Kidney capillary endothelial cell (primary cell): ENCODE measurements around the gene VIPR2.

Source experiments
- DNase-seq: peaks from one replicate; pipeline ENCODE4 v3.0.0-alpha.2; 2018; ENCODE audit warnings: low spot score

The VIPR2 gene

GRCh38 chr7:159157714-159158113 is 13.0 kb upstream of the VIPR2 start:
- DNase-seq: no peak

- DNase-seq: no peak
Measured at GRCh38 chr7:159156436-159157245, 12.0 kb upstream of the VIPR2 start.

- no peak for DNase-seq
Measured at GRCh38 chr7:159155410-159155809, 10.7 kb upstream of the VIPR2 start.

GRCh38 chr7:159154243-159154642 is 9.6 kb upstream of the VIPR2 start:
- DNase-seq: no peak

- DNase-seq: no peak
Measured at GRCh38 chr7:159153511-159153910, 8.8 kb upstream of the VIPR2 start.

- DNase-seq: no peak
Measured at GRCh38 chr7:159152816-159153215, 8.1 kb upstream of the VIPR2 start.

DNA sequence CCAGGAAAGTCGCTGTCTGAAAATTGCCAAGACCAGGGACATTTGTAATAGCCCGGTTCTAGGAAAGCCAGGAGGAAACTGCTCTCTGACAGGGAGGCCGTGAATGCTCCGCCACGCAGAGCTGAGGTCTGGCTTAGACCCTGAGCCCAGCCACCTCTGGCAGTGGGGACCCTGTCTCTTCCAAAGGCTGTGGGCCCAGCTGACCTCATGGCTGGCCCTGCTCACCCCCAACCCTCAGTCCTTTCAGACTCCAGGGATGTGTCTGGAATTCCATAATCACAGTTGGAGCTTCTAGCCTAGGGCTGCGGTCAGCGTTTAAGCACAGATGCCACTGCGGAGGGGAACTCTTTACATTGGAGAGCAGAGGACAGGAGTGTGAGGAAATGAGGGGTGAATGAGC is 6.6 kb upstream of the VIPR2 start:
- no peak for DNase-seq

DNA sequence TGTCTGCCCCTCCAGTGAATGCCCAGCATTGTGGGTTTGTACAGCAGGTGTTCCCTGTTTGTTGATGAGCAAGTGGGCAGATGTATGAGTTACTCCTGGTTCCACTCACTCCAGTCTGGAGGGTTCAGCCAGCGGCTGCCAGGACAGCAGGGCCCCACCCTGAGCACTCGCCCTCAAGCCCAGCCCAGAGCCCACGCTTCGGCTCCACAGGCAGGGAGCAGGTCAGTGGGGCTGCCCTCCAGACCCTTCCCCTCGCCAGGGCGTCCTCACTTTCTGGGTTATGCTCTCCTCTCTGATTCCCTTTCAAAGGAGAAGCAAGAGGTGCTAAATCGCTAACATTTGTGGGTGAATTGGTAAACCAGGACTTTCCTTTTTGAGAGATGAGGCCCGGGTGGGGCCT is 4.8 kb upstream of the VIPR2 start:
- DNase-seq: no peak

GRCh38 chr7:159148430-159149395 is 4.0 kb upstream of the VIPR2 start:
- no peak for DNase-seq

- no peak for DNase-seq
Measured at GRCh38 chr7:159147687-159148086, 3.0 kb upstream of the VIPR2 start.

DNA sequence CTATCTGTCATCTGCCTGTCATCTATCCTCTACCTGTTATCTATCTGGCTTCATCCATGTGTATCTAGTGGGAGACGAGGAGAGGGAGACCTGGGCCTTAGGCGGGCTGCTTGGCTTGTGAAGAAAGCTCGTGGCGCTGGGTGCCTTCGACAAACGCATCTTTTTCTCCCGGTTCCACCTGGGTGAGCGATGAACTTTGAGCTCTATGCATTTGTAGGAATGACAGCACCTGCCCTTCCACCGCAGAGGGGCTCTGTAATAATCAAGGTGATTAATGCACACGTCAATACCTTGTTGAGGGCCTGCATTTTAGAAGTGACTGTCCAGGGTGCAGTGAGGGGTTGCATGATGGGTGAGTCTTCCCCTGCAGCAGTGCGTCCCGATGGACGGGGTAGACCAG is 2.6 kb upstream of the VIPR2 start:
- no peak for DNase-seq

- DNase-seq: no peak
Measured at GRCh38 chr7:159146084-159146858, 1.6 kb upstream of the VIPR2 start.

- no peak for DNase-seq
Measured at GRCh38 chr7:159145490-159145855, 806 bp upstream of the VIPR2 start.

- no peak for DNase-seq
Measured at GRCh38 chr7:159143780-159144757, 598 bp downstream of the VIPR2 start.

DNA sequence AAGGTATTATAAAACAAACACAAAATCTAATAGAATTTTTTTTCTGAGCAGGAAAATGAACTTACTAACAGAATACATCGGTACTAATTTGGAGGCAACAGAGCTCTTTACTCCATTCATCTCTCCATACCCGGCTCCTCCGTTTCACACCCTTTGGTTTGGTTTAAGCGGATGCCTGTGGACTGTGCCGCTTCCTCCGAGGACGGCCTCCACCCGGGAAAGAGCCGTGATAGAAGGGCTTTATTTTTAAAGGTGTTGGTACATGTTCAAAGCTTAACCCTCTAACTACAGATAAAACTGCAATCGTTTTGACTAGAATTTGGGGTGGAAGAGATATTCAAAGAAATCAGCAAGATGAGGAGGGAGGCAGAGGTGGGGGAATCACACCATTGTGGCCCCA is 1.9 kb downstream of the VIPR2 start:
- no peak for DNase-seq

GRCh38 chr7:159142199-159142598 is 2.5 kb downstream of the VIPR2 start:
- DNase-seq: no peak

- no peak for DNase-seq
Measured at GRCh38 chr7:159141660-159142059, 3.0 kb downstream of the VIPR2 start.

GRCh38 chr7:159141167-159141566 is 3.5 kb downstream of the VIPR2 start:
- no peak for DNase-seq

- no peak for DNase-seq
Measured at GRCh38 chr7:159140170-159140910, 4.3 kb downstream of the VIPR2 start.

DNA sequence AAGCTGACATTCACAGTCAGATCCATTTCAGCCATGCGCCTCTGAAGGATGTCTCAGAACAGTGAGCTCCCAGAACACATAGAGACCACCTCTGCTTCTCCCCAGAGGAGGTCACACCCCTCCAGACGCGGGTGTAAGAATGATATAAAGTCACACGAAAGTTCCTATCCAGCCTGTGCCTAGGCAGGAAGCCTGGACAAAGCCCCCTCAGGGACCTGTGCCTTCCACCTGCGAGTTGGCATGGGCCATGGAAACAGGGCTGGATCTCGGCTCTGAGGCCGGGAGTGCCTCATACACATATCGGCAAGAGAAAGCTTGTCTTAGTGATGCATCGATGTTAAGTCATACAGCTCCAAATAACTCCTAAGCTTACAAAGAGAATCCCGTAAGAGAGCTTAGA is 5.0 kb downstream of the VIPR2 start:
- no peak for DNase-seq
